ENCODE data around the gene RCBTB1.

DNA sequence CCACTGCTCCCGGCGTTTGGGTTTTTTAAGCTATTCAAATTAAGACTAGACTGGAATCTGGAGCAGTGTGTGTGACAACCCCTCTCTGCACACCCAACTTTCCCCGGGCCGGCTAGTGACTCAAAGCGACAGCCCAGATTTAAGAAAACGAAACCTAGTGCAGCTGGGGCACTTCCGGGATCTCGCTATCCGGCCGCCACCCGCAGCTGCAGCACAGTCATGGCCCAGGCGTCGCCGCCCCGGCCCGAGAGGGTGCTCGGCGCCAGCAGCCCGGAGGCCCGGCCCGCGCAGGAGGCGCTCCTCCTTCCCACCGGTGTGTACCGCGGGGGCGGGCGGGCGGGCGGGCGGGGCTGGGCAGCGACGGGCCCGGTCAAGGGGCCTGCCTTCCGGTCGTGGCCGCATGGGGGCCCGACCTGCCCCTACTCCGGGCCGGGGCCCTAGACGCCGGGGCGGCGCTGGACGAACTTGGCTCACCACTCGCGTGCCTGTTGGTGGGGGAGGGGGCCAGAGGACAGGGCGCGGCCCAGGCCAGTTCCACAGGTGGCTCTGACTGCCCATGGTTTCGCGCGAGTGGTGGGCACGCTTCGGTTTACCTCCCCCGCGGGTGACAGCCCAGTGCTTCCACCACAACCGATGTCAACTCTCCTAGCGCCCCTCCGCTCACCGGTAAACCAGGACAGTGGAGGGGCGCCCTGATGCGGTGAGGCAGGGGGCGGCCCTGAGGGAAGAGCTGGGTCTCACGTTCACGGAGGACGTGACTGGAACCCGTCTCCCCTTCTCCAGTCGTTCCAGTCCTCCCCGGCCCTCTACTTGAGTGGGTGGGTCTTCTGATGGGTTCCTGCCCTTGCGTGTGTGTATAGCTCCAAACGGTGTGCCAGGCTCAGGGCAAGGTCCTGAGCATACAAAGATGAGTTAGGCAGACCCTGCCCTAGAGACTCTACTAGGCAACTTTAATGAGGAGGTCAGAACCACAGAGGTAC lies 89.3 kb downstream of the RCBTB1 start, which contains the start of gene PHF11:
- TF ChIP-seq, protein P1, sequence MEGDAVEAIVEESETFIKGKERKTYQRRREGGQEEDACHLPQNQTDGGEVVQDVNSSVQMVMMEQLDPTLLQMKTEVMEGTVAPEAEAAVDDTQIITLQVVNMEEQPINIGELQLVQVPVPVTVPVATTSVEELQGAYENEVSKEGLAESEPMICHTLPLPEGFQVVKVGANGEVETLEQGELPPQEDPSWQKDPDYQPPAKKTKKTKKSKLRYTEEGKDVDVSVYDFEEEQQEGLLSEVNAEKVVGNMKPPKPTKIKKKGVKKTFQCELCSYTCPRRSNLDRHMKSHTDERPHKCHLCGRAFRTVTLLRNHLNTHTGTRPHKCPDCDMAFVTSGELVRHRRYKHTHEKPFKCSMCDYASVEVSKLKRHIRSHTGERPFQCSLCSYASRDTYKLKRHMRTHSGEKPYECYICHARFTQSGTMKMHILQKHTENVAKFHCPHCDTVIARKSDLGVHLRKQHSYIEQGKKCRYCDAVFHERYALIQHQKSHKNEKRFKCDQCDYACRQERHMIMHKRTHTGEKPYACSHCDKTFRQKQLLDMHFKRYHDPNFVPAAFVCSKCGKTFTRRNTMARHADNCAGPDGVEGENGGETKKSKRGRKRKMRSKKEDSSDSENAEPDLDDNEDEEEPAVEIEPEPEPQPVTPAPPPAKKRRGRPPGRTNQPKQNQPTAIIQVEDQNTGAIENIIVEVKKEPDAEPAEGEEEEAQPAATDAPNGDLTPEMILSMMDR (IDR thresholded peaks at IDR 0.05), result no peak
- no peak for TF ChIP-seq CHD2 (IDR thresholded peaks at IDR 0.05; ENCODE audit: low read length, partially characterized antibody)
- TF ChIP-seq, protein P2, sequence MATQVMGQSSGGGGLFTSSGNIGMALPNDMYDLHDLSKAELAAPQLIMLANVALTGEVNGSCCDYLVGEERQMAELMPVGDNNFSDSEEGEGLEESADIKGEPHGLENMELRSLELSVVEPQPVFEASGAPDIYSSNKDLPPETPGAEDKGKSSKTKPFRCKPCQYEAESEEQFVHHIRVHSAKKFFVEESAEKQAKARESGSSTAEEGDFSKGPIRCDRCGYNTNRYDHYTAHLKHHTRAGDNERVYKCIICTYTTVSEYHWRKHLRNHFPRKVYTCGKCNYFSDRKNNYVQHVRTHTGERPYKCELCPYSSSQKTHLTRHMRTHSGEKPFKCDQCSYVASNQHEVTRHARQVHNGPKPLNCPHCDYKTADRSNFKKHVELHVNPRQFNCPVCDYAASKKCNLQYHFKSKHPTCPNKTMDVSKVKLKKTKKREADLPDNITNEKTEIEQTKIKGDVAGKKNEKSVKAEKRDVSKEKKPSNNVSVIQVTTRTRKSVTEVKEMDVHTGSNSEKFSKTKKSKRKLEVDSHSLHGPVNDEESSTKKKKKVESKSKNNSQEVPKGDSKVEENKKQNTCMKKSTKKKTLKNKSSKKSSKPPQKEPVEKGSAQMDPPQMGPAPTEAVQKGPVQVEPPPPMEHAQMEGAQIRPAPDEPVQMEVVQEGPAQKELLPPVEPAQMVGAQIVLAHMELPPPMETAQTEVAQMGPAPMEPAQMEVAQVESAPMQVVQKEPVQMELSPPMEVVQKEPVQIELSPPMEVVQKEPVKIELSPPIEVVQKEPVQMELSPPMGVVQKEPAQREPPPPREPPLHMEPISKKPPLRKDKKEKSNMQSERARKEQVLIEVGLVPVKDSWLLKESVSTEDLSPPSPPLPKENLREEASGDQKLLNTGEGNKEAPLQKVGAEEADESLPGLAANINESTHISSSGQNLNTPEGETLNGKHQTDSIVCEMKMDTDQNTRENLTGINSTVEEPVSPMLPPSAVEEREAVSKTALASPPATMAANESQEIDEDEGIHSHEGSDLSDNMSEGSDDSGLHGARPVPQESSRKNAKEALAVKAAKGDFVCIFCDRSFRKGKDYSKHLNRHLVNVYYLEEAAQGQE (IDR thresholded peaks at IDR 0.05; ENCODE audit: low read depth, low read length), result no peak
- TF ChIP-seq, protein P3, sequence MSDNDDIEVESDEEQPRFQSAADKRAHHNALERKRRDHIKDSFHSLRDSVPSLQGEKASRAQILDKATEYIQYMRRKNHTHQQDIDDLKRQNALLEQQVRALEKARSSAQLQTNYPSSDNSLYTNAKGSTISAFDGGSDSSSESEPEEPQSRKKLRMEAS (IDR thresholded peaks at IDR 0.05; ENCODE audit: low read depth), result no peak
- TF ChIP-seq RCOR1 (IDR thresholded peaks at IDR 0.05; ENCODE audit: low read length), result no peak
- TF ChIP-seq RAD21 (IDR thresholded peaks at IDR 0.05; ENCODE audit: low read length), result no peak
- TF ChIP-seq POLR2AphosphoS5 (IDR thresholded peaks at IDR 0.05; ENCODE audit: low read depth, low read length), result no peak
- TF ChIP-seq MXI1 (IDR thresholded peaks at IDR 0.05; ENCODE audit: low read depth, low read length), result no peak
- TF ChIP-seq RXRA (IDR thresholded peaks at IDR 0.05; ENCODE audit: borderline replicate concordance, low read depth), result no peak
- no peak for TF ChIP-seq JUND (IDR thresholded peaks at IDR 0.05)
